CD14-positive monocyte (primary cell): Measurements from ENCODE around the gene TMEM219. TPM values are rescaled to one million over a fixed set of nuclear protein-coding genes. Genes with fewer than 3 reads are reported as not detected.

Experiments used
- DNase-seq, 3 donors: peaks; one replicate each; pipeline ENCODE4 v3.0.0-alpha.2; 2011 to 2022
- H2AFZ ChIP-seq: 2 replicates; pipeline ENCODE4 v1.6.0; 2012; ENCODE audit warnings: mild to moderate bottlenecking, low read depth, low read length, inconsistent platforms; ENCODE audit not compliant: insufficient read depth, poor library complexity, severe bottlenecking
- H3K27ac ChIP-seq, 2 donors: 1 replicate in 1 of 2; 2 replicates in 1 of 2; pipeline ENCODE4 v1.5.1; 2012 to 2013; ENCODE audit warnings: low read length in 2 of 2, control low read depth in 1 of 2, inconsistent platforms in 1 of 2, low read depth in 1 of 2, mild to moderate bottlenecking in 1 of 2
- H3K27me3 ChIP-seq, 2 donors: one replicate each; pipeline versions ENCODE4 v1.6.0 to v1.6.1; 2011 to 2013; ENCODE audit warnings: low read length in 2 of 2; ENCODE audit not compliant: control insufficient read depth in 2 of 2, insufficient read depth in 2 of 2
- H3K36me3 ChIP-seq, 2 donors: replicated peaks in 1 of 2; 1 replicate in 1 of 2; 2 replicates in 1 of 2; pipeline versions ENCODE4 v1.5.1 to v1.6.1; 2012 to 2013; ENCODE audit warnings: low read length in 2 of 2, control low read depth in 1 of 2, inconsistent platforms in 1 of 2, mild to moderate bottlenecking in 1 of 2; ENCODE audit not compliant: insufficient read depth in 2 of 2, control insufficient read depth in 1 of 2
- H3K4me1 ChIP-seq, 2 donors: 1 replicate in 1 of 2; 2 replicates in 1 of 2; pipeline versions ENCODE4 v1.5.1 to v1.6.1; 2012 to 2013; ENCODE audit warnings: low read length in 2 of 2, control low read depth in 1 of 2, inconsistent platforms in 1 of 2, mild to moderate bottlenecking in 1 of 2, moderate library complexity in 1 of 2; ENCODE audit not compliant: insufficient read depth in 2 of 2, control insufficient read depth in 1 of 2
- H3K4me2 ChIP-seq: replicated peaks from 2 replicates; pipeline ENCODE3; 2012; ENCODE audit warnings: low read length, moderate library complexity, mild to moderate bottlenecking; ENCODE audit not compliant: poor library complexity, severe bottlenecking; ENCODE audit errors: extremely low read depth
- H3K4me3 ChIP-seq, 3 experiments: fragments of 200-600 bp in 1 of 3; sonication (generic) in 1 of 3; replicated peaks in 1 of 3; 1 replicate in 2 of 3; 2 replicates in 1 of 3; pipeline ENCODE4 v1.5.1; 2011 to 2013; ENCODE audit warnings: low read length in 3 of 3, mild to moderate bottlenecking in 3 of 3, control low read depth in 2 of 3, low read depth in 2 of 3, inconsistent platforms in 1 of 3, moderate library complexity in 1 of 3
- H3K79me2 ChIP-seq: 2 replicates; pipeline ENCODE4 v1.6.0; 2012; ENCODE audit warnings: mild to moderate bottlenecking, control low read depth, inconsistent platforms, low read length, moderate library complexity; ENCODE audit not compliant: insufficient read depth
- H3K9ac ChIP-seq: 2 replicates; pipeline ENCODE4 v1.6.0; 2017; ENCODE audit warnings: low read length, mild to moderate bottlenecking; ENCODE audit not compliant: insufficient read depth, poor library complexity, severe bottlenecking
- H3K9me3 ChIP-seq, 2 donors: replicated peaks in 1 of 2; 1 replicate in 1 of 2; 2 replicates in 1 of 2; pipeline versions ENCODE4 v1.5.1 to v1.6.1; 2012 to 2013; ENCODE audit warnings: low read length in 2 of 2, control low read depth in 1 of 2; ENCODE audit not compliant: control insufficient read depth in 1 of 2, insufficient read depth in 1 of 2
- H4K20me1 ChIP-seq: 2 replicates; pipeline ENCODE4 v1.6.0; 2012; ENCODE audit warnings: mild to moderate bottlenecking, low read length, control low read depth, moderate library complexity; ENCODE audit not compliant: insufficient read depth
- H3K27ac Mint-ChIP-seq, 7 donors: one replicate each; pipeline ENCODE4 v1.8.0; 2020; ENCODE audit warnings: mild to moderate bottlenecking in 7 of 7, mixed read lengths in 7 of 7, moderate library complexity in 6 of 7, inconsistent platforms in 2 of 7
- H3K27me3 Mint-ChIP-seq, 3 donors: one replicate each; pipeline ENCODE4 v1.8.0; 2021 to 2022; ENCODE audit warnings: low read depth in 3 of 3, mild to moderate bottlenecking in 3 of 3, mixed read lengths in 3 of 3, moderate library complexity in 3 of 3, inconsistent platforms in 1 of 3
- H3K36me3 Mint-ChIP-seq, 2 donors: one replicate each; pipeline ENCODE4 v1.8.0; 2020; ENCODE audit warnings: mixed read lengths in 2 of 2, inconsistent platforms in 1 of 2, mild to moderate bottlenecking in 1 of 2
- H3K4me1 Mint-ChIP-seq: one replicate; pipeline ENCODE4 v1.8.0; 2020; ENCODE audit warnings: mild to moderate bottlenecking, mixed read lengths
- H3K4me3 Mint-ChIP-seq, 2 donors: one replicate each; pipeline ENCODE4 v1.8.0; 2020; ENCODE audit warnings: mild to moderate bottlenecking in 2 of 2, mixed read lengths in 2 of 2, moderate library complexity in 1 of 2
- H3K9me3 Mint-ChIP-seq, 7 donors: one replicate each; pipeline ENCODE4 v1.8.0; 2020 to 2022; ENCODE audit warnings: mixed read lengths in 7 of 7, mild to moderate bottlenecking in 6 of 7, moderate library complexity in 6 of 7, inconsistent platforms in 2 of 7
- WGBS: methylation state at CpG from one replicate; pipeline ENCODE4 v1.1.5; 2013; ENCODE audit warnings: missing lambda C conversion rate; ENCODE audit not compliant: insufficient coverage; 5-methylcytosine and 5-hydroxymethylcytosine counted together
- intact Hi-C, 2 donors: fragments of 100-400 bp; cut with micrococcal nuclease; formaldehyde crosslinking; loops; one replicate each; pipeline versions ENCODE4 v1.15.0 to v1.15.1; 2023
- polyA plus RNA-seq, 3 donors: library from polyadenylated mRNA; depleted of rRNA in 1 of 3; unstranded in 2 of 3; stranded (reverse) in 1 of 3; fragments of 300-500 nt in 2 of 3; fragments of >200 nt in 1 of 3; fragmentation: Illumina TruSeq in 2 of 3; gene quantifications; 1 replicate in 2 of 3; 2 replicates in 1 of 3; pipeline ENCODE4 v1.2.3, GENCODE V29; 2012 to 2021
- TF ChIP-seq, protein P1 (sequence below): fragments of 200-600 bp; IDR thresholded peaks from one replicate; pipeline ENCODE4 v1.8.0; 2022; ENCODE audit warnings: antibody characterized with exemption, mild to moderate bottlenecking

The TMEM219 gene
- polyA plus RNA-seq, 3 donors: 157 to 265 (median 227) TPM

DNA sequence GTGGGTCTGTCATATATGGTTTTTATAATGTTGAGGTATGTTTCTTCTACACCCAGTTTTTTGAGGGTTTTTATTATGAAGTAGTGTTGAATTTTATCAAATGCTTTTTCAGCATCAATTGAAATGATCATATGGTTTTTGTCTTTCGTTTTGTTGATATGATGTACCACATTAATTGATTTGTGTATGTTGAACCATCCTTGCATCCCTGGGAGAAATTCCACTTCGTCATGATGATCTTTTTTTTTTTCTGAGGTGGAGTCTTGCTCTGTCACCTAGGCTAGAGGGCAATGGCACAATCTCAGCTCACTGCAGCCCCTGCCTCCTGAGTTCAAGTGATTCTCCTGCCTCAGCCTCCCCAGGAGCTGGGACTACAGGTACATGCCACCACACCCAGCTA, 14.0 kb upstream of the TMEM219 start:
- no peaks in the 10 kb centered on the region for H3K27me3 ChIP-seq
- H3K4me3 ChIP-seq: no peak overlapping the region
- no peak overlapping the region for H3K4me2 ChIP-seq
- no peak overlapping the region for H3K9ac ChIP-seq
- H3K27ac Mint-ChIP-seq: no peak overlapping the region
- no peaks in the 10 kb centered on the region for H3K4me1 Mint-ChIP-seq
- TF ChIP-seq, protein P1, sequence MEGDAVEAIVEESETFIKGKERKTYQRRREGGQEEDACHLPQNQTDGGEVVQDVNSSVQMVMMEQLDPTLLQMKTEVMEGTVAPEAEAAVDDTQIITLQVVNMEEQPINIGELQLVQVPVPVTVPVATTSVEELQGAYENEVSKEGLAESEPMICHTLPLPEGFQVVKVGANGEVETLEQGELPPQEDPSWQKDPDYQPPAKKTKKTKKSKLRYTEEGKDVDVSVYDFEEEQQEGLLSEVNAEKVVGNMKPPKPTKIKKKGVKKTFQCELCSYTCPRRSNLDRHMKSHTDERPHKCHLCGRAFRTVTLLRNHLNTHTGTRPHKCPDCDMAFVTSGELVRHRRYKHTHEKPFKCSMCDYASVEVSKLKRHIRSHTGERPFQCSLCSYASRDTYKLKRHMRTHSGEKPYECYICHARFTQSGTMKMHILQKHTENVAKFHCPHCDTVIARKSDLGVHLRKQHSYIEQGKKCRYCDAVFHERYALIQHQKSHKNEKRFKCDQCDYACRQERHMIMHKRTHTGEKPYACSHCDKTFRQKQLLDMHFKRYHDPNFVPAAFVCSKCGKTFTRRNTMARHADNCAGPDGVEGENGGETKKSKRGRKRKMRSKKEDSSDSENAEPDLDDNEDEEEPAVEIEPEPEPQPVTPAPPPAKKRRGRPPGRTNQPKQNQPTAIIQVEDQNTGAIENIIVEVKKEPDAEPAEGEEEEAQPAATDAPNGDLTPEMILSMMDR: no peak
- H2AFZ ChIP-seq: no peak overlapping the region
- H3K9me3 Mint-ChIP-seq: peaks cover 0 to 11% (median 7%) of the 10 kb centered on the region in 7 donors
- H3K27me3 Mint-ChIP-seq: peaks cover 0 to 6% (median 3%) of the 10 kb centered on the region in 3 donors
- H3K27ac ChIP-seq: no peak overlapping the region
- intact Hi-C loops: loop anchor here (2.0 to 10.0 kb wide), 3 partner anchors 57 to 77 kb away; partner anchors contain the start of gene C16orf92 (in 1 of the 2)
- WGBS: no CpG with 5 or more reads among the region's 2 CpGs
- peaks cover 0 to 4% of the 10 kb centered on the region in 2 donors for H3K9me3 ChIP-seq
- no peak for DNase-seq
- no peaks in the 10 kb centered on the region for H3K4me1 ChIP-seq
- no peaks in the 10 kb centered on the region for H3K36me3 ChIP-seq
- no peaks in the 10 kb centered on the region for H3K36me3 Mint-ChIP-seq
- H4K20me1 ChIP-seq: no peaks in the 10 kb centered on the region
- H3K79me2 ChIP-seq: no peaks in the 10 kb centered on the region
- no peak overlapping the region for H3K4me3 Mint-ChIP-seq

GRCh38 chr16:29950806-29951461, 10.9 kb upstream of the TMEM219 start:
- WGBS: 90% methylated on average over 3 of the region's 4 CpGs
- peaks cover 0 to 5% (median 2%) of the 10 kb centered on the region in 3 donors for H3K27me3 Mint-ChIP-seq
- no peak overlapping the region for H3K4me2 ChIP-seq
- H4K20me1 ChIP-seq: no peaks in the 10 kb centered on the region
- no peak overlapping the region for H3K27ac ChIP-seq
- H3K4me1 ChIP-seq: no peaks in the 10 kb centered on the region
- H3K9me3 ChIP-seq: peaks cover 0 to 4% of the 10 kb centered on the region in 2 donors
- H3K4me3 ChIP-seq: no peak overlapping the region
- no peaks in the 10 kb centered on the region for H3K36me3 ChIP-seq
- H3K36me3 Mint-ChIP-seq: no peaks in the 10 kb centered on the region
- no peak overlapping the region for H2AFZ ChIP-seq
- intact Hi-C loops: no loop called here
- no peak overlapping the region for H3K4me3 Mint-ChIP-seq
- H3K27me3 ChIP-seq: no peaks in the 10 kb centered on the region
- no peaks in the 10 kb centered on the region for H3K4me1 Mint-ChIP-seq
- no peak overlapping the region for H3K9ac ChIP-seq
- peaks cover 0 to 11% (median 7%) of the 10 kb centered on the region in 7 donors for H3K9me3 Mint-ChIP-seq
- no peak for DNase-seq
- TF ChIP-seq, protein P1: no peak
- no peak overlapping the region for H3K27ac Mint-ChIP-seq
- no peaks in the 10 kb centered on the region for H3K79me2 ChIP-seq
